GM18873 (cell line): Measurements from ENCODE around the gene APOBEC3A.
A peak's percentile ranks its signal among the peaks of the same experiment; 100 is the strongest.

Experiments used
- ATAC-seq: cut with Tn5 transposase; IDR thresholded peaks from one replicate; pipeline ENCODE4 v1.9.1; 2021; ENCODE audit warnings: mild to moderate bottlenecking, moderate library complexity, moderate number of reproducible peaks; ENCODE audit not compliant: unreplicated experiment, low FRiP score

The APOBEC3A gene

DNA sequence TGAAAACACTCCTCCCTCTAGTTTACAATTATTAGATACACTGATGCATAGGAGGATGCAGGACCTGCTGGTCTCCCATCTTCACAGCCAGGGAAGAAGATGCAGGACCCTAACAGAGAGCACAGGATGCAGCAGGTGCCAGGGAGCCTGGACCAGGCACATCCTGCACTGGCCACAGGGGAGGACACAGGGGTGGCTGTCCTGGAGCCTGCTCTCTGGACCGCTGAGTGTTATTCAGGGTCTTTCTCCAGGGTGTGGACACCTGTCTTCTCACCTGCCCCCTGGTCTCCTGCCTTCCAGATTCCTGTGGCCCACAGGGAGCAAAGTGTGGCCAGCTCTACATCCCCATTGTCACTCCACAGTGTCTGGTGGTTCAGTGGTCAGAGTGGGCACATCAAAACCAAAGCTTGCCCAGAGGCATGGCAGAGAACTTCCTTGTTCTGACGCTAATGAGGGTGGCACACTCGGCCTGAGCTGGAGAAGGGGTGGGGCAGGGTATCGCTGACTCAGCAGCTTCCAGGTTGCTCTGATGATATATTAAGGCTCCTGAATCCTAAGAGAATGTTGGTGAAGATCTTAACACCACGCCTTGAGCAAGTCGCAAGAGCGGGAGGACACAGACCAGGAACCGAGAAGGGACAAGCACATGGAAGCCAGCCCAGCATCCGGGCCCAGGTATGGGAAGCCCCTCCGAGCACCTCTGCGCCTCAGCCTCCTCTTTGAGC, at the start of gene APOBEC3A:
TSS of gene APOBEC3A (plus strand) at position 564 of the 725 bp plus-strand sequence. CDS start at position 647, 83 bp downstream.
- no peak for ATAC-seq

DNA sequence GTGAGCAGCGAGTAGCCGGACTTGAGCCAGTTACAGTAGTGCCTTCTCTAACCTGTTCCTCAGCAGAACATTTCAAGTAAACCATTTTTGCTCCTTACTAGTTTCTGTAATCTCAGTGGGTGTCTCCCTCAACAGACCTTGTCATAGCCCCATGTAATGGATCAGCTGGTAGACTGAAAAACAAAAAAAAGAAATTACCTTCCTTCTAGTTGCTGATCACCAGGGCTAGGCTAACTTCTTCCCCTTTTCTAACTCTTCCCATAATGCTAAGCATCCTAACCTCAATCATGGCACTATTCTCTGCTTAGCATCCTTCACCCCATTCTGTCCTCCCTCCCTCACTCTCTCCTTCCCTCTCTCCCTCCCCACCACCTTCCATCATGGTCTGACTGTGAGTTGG, 49.6 kb upstream of the APOBEC3A start:
- ATAC-seq = no peak

DNA sequence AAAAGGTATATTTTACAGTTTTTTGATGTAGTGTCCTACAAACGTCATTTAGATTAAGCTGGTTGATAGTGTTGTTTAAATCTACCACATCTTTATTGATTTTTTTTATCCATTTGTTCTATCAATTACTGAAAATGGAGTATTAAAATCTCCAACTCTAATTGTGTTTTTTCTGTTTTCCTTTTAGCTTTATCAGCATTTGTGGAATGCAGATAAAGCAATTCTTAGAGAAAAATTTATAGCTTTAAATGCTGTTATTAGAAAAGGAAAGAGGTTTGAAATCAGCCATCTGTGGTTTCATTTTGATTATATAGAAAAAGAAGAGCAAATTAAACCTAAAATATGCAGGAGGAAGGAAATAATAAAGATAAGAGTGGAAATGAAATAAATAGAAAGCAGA, 46.0 kb upstream of the APOBEC3A start:
- no peak for ATAC-seq

DNA sequence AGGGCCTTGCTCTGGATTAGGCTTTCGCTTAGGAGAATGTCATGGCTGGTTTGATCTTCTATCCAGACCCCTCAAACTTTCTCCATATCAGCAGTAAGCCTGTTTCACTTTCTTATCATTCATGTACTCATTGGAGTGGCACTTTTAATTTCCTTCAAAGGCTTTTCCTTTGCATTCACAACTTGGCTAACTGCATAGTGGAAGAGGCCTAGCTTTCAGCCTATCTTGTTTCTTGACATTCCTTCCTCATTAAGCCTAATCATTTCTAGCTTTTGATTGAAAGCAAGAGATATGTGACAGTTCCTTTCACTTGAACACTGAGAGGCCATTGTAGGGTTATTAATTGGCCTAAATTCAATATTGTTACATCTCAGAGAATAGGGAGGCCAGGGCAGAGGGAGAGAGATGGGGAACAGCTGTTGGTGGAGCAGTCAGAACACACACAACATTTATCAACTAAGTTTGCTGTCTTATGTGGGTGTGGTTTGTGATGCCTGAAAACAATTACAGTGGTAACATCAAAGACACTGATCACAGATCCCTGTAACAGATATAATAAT, 37.7 kb upstream of the APOBEC3A start:
- no peak for ATAC-seq

DNA sequence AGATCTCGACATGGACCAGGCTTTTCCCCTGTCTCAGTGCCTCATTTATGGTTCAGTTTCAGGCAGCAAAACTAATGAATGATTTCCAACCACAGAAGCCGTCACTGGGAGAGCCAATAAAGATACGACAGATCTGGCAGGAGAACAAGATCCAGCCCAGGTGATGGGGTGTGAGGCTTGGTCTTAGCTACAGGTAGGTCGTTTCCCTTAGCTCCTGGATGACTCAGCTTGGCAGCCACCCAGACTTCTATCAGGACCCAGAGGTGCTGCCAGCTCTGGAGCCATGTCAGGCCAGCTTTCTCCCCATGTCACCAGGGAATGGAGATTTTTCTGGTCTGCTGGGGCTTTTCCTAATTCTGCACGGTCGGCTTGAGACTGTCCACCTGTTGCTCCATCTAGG, 36.3 kb upstream of the APOBEC3A start:
- no peak for ATAC-seq

DNA sequence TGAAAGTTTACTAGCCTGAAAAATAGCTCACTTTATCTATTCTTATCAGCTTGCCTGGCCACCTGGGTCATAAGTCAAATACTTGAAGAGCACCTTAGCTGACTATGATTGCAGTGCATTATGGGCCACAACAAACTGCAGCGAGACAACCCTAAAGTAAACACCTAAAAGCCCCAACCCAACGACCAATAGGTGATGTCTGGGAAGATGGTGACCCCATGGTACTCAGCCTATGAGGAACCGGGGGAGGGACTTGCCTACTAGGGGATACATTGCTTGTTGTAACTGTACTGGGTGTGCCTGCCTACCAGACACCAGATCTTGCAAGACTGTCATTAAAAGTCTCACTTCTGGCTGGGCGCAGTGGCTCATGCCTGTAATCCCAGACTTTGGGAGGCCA, 35.6 kb upstream of the APOBEC3A start:
- no peak for ATAC-seq

DNA sequence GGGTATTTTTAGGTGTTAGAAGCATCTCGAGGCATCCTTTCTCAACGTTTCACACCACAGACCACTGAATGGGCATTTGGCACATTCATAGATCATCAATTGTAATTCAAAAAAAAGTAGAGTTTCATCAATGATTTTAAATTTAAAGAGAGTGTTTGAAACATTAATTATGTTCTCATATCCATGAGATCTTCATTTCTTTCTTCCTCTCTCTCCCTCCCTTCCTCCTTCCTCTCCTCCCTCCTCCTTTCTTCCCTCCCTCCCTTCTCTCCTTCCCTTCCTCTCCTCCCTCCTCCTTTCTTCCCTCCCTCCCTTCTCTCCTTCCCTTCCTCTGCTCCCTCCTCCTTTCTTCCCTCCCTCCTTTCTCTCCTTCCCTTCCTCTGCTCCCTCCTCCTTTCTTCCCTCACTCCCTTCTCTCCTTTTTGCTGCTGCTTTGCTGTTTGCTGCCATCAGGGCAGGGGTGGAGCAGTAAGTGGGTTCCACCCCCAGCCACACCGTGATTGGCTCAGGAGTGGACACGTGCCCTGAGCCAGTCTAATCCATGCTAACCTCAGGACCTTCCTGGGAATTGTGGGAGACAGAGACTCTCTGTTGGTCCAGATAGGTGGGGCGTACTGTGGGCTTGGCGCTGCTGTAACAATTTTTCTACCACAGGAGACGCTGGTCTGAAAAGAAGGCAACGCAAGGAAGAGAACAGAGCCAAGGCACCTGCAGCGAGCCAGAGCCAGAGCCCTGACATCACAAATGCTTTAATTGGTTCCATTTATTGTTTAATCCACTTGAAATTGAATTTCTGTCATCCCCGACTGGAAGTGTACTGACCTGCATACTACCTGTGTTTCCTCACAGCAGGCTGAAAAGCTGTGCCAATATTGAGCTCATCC, 33.7 kb upstream of the APOBEC3A start:
- no peak for ATAC-seq

DNA sequence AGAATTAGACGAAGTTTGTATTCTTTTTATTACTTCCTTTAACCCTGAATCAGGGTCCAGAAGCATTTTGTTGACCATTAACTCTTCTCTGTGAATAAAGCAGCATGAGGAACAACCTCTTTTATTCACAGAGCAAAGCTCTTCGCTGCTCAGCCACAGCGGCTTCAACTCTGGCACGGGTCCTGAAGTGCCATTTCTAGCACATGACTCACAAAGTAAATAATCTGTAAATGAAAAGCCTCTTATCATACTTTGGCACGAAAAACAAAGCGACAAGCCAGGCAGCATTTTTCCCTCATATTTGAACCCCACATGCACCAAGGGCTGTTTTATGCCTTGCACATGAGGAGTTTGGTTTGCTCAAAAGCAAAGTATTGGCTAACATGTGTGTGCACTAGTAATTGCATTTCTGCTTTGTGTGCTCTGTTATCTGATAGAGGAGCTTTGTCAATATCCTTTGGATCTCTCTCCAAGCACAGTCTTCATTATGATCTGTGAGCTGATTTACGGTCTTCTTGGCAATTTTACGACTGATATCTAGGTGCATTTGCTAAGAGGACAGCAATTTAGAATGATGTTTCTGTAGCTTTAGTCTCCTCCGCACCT, 33.0 kb upstream of the APOBEC3A start:
- ATAC-seq = no peak

DNA sequence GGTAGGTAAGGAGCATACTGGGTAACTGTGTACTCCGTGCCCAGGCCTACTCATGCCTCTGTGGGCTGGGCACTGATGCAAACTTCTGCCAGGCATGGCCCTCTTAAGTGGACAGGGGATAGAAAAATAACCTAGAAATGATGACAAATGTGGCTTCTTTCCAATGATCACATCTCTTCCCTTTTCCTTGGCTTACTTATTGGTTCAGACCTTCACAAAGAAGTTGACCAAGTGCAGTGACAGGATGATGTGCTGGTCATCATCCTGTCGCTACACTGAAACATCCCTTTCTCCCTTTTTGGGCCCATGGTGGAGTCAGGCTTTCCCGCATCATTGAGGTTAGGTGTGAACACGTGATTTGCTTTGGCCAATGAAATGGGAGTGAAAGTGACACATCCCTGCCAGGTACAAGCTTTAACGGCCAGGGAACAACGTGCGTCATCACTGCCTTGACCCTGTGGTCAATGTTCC, 31.8 kb upstream of the APOBEC3A start:
- ATAC-seq = no peak

DNA sequence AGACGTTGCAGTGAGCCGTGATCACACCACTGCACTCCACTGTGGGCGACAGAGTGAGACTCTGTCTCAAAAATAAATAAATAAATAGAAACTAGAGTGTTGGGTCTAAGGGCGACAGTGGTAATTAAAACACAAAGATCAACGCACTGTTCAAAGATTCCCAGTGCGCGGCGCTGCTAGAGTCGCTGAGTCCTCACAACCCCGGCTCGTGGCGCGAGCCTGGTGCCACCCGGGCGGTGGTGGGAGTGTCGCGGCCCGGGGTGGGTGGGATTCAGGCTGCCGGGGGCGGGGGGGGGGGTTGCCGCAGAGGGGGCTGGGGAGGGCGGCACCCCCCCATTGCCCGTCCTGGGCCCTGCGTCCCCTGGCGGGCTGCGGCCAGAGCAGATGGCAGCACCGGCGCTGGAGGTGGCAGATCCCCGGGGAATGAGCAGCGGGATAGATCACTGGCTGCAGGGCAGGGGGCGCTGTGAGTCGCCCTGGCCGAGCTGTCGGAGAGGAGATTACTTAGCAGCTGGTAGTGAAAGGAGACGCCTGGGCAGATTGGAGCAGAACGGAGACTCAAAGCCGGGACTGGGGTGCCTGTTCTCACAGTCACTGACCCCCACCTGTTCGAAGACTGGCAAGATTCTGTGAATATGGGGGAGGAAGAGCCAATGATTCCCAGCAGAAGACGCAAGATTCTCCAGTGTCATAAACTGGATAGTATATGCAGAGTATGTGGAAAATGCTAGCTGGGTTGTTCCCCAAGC, 30.2 kb upstream of the APOBEC3A start:
- no peak for ATAC-seq

DNA sequence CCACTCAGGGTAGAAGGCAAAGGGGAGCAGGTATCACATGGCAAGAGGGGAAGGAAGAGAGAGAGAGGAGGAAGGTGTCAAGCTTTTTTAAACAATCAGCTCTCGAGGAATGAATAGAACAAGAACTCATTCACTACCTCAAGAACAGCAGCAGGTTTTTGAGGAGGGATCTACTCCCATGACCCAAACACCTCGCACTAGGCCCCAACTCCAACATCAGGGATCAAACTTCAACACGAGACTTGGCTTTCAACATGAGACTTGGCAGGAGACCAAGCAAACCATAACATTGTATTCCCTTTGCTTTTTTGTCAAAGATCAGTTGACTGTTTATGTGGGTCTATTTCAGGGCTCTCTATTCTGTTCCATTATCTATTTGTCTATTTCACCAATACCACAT, 26.9 kb upstream of the APOBEC3A start:
- no peak for ATAC-seq

DNA sequence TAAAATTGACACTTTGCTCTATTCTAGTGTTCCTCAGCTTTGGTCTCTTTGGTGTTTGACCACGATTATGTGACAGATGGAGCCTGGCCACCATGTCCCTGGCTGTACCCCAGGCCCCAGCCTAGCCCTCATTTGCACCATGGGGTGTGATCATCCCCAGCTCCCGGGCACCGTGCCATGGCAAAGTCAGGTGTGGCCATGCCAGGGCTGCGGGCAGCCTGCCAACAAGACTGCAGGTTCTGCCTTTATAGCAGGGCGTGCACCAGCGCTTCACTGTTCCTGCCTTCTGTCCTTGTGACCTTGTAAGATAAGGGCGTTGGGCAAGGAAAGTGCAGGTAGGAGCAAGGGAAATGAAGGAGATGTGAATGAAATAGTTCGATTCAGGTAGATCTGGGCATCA, 22.4 kb upstream of the APOBEC3A start:
- no peak for ATAC-seq

DNA sequence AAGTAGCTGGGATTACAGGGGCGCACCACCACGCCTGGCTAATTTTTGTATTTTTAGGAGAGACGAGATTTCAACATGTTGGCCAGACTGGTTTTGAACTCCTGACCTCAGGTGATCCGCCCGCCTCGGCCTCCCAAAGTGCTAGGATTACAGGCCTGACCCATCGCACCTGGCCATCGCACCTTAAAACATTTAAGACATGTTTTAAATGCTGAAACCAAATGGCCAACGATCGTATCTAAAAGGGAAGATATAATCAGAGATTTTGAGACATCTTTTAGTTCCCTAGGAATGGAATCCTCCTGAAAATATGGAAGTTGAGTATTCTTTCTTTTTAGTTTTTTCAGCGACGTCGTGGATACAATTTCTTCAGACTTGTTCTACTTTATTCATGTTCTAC, 21.8 kb upstream of the APOBEC3A start:
- no peak for ATAC-seq

DNA sequence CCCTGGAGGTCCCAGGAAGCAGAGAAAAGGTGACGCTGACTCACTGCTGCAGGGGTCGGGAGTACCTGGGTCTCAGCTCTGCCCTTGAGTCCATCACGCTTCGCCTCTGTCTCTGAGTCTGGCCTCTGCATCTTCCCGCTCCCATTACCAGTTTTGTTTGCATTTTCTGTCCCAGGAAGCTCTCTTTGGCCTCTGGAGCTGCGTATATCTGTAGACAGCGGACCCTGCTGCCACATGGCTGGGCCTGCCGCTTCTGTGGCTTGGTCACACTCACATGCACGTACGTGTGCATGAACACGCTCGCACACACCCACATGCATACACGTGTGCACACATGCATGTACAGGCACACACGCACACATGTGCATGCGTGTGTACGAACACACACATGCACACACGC, 20.8 kb upstream of the APOBEC3A start:
- ATAC-seq = no peak

DNA sequence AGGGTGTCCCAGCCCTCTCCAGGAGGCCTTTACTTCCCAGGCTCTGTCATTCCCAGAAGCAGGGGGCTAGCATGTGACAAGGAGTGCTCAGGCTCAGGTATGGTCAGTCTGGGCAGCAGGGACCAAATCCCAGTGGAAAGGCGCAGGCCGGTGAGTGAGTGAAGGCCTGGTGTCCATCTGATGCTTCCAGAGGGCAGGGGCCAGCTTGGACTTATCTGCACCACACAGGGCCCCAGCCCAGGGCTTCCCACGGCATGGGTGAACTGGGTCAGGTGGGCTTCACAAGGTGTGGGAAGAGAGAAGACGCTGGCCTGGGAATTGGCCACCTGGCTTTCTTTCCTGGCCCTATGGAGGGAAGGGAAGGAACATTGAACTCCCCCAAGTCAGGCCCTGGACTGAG, 20.4 kb upstream of the APOBEC3A start:
- ATAC-seq = no peak

DNA sequence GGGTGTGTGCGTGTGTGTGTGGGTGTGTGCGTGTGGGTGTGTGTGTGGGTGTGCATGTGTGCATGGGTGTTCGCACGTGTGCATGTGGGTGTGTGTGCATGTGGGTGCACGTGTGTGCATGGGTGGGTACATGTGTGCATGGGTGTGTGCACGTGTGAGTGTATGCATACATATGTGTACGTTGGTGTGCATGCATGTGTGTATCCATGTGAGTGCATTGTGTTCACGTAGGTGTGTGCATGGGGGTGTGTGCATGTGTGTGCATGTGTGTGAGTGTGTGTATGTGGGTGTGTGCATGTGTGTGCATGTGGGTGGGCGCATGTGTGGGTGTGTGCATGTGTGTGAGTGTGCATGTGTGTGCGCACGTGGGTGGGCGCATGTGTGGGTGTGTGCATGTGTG, 19.9 kb upstream of the APOBEC3A start:
- ATAC-seq = no peak

DNA sequence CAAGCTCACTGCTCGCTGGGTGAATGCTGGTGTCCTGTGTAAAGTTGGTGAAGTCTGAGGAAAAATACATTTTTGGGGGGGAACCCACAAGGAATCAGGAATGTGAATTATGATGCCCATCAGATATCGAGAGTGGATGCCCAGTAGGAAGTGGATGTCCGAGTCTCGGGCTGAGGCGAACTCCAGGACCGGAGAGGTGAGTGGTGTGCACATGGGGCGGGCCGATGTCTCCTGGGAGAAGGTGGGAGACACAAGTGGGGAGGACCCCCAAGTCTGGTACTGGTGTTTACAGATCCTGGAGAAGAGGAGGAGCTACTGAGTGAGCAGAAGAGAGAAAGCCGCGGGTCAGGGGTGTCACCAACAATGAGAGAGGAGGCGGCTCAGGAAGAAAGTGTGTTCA, 19.2 kb upstream of the APOBEC3A start:
- no peak for ATAC-seq

DNA sequence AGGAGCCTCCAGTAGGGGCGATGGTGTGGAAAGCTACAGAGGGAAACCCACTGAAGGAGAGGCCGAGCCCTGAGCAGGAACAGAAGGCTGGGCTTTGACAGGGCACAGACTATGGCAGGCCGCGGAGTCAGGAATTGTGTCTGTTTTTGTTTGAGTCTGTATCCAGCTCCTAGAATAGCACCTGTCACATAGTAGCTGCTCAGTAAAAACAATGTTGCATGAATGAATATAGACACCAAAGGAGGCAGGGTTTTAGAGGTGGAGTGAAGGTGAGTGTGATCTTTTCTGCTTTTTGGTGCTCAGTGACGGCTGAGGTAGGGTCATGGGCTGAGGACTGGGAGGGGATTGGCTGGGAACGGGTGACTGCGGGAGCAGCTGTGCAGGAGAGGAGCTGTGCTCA, 18.5 kb upstream of the APOBEC3A start:
- no peak for ATAC-seq

DNA sequence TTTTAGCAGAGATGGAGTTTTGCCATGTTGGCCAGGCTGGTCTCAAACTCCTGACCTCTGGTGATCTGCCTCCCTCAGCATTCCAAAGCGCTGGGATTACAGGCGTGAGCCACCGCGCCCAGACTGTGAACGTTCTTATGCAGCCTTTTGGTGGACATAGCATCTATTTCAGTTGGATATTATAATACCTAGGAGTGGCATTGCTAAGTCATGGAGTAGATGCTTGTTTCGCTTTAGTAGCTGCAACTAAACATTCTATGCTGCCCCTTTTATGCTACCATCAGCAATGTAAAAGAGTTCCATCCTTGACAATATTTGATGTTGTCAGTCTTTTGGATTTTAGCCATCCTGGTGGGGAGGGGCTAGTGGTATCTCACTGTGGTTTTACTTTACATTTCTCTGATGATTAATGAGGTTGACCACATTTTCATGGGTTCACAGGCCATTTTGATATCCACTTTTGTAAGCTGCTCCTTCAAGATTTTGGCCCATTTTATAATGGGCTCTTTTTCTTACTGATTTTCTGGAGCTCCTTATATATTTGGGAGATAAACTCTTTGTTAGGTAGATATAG, 16.5 kb upstream of the APOBEC3A start:
- ATAC-seq = no peak

DNA sequence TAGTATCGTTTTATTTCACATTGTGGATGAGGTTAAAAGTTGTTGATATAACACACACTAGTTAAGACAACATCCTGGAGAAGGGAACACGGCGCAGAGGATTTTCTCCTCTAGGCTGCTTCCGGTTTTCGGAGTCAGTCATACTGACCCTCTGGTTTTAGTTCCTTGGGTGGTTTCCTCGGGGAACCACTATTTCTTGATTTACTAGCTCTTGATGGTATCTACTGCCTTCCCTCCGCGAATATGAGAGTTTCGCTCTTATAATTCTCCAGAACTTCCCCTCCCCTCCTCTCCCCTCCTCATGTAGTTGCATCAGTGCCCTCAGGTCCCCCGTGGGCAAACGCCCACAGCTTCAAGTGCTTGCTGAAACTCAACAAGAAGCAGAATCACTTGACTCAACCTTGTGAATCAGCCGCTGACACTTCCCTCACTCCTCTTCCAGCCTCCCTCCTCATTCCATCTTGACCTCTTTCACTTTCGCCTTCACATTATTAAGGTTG, 15.9 kb upstream of the APOBEC3A start:
- peak; percentile 76 for ATAC-seq
